SKM-1 treated with dmso at 0.1 percent for 144 hours (cell line): ENCODE results near the gene SLC1A2.
A peak's percentile ranks its signal among the peaks of the same experiment; 100 is the strongest.

Experiments used
- DNase-seq: peaks from one replicate; lab custom pipeline; 2025; ENCODE audit not compliant: unreplicated experiment; lab: John Stamatoyannopoulos, UW

Gene SLC1A2

DNA sequence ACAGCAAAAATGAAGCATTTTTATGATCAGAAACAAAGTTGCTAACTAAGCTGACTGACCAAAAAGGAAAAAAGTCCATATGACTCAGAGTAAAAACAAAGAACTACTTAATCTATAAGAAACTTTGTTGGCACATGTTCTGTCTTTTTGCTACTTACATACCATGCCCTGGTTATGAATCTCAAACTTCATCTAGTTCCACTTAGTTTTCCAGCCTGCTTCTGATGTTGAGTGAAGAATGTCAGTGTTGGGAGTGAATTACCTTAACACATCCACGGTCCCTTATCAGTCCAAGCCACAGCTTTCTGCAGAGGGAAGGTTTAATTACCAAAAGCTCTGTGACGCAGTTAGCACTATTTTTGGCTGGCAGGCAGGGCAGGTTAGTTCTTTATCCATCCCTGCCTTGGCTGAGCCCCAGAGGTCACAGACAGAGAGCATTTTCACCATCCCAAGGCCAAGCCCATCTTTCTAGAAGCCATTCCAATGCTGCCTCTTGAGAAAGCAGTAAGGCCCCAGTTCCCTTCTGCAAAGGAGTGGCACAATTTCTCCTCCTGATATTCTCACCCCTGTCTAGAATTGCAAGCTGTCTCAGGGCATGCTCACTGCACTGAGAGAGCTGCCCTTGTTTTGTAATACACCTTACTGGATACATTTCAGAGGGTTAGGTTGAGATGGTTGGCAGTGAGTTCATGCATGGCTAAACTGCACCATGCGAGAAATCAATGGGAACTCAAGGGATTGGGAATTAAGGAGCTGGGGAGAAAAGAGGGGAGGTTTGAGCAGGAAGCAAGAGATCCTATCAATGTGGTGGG is 67.1 kb downstream of the SLC1A2 start:
- DNase-seq, result no peak

DNA sequence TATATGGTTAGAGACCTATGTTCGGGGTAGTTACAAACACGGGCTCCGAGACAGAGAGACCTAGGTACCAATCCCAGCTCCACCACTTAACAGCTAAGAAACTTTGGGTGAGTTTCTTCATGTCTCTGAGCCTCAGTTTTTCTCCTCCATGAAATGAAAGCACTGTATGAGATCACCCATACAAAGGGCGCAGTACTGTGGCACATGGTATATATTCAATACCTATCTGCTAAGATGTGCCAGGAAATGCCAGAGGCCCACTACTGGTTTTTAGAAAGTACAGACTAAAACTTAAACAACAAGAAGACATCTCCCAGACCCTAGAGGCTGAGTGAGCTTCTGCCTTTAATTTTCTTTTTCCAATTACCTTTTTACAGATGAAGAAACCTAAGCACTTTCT is 69.5 kb downstream of the SLC1A2 start:
- no peak for DNase-seq

DNA sequence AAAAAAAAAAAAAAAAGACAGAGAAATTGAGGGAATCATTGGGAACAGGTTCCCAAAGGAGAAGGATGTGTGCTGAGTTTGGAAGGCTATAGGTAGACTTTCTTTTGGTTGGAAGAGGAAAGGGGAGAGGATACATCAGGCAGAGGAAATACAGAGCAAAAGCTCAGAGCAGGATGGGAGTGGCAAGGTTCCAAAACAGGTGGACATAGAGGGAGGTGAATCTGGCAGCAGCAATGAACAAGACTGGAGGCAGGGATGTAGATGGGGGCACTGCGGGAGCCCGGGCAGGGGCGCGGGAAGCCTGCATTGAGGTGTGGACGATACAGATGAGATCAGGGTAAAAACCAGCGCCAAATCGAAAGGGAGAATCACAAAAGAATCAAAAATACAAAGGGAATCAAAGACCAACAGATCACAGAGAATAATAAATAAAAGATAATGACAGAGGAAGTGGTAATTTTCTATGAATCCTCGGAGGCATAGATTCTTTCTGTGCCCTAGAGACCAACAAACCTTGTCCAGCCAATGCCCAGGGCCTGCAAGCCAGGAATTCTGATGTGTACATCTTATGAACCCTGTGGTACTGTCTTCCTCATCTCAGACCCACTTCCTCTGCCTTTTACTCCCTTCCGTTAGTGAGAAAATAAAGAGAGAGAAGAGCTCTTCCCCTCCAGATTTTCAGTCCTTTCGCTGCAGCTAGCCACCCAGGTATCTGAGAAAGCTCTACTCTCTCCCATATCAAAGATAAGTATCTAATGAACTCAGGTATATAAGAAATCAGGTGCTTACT is 70.3 kb downstream of the SLC1A2 start:
- DNase-seq, result no peak

DNA sequence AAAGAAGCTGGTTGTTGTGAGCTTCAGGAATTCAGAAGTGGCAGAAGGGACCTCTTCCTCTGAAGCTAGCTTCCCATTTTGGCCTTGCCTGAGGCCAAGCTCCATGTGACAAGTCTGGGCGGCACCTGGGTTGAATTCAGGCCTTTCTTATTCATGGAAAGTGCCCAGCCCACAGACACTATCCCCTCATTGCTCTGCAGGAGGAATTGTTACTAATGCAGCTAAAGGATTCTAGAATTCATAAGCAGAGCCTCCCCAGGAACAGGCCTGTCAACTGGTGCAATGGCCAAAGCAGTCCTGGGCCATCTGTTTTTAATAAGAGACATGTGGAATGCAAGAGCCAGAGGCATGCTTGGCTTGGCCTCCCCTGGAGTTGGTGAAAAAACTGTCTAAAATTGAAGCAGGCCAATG is 71.4 kb downstream of the SLC1A2 start:
- DNase-seq, result no peak

DNA sequence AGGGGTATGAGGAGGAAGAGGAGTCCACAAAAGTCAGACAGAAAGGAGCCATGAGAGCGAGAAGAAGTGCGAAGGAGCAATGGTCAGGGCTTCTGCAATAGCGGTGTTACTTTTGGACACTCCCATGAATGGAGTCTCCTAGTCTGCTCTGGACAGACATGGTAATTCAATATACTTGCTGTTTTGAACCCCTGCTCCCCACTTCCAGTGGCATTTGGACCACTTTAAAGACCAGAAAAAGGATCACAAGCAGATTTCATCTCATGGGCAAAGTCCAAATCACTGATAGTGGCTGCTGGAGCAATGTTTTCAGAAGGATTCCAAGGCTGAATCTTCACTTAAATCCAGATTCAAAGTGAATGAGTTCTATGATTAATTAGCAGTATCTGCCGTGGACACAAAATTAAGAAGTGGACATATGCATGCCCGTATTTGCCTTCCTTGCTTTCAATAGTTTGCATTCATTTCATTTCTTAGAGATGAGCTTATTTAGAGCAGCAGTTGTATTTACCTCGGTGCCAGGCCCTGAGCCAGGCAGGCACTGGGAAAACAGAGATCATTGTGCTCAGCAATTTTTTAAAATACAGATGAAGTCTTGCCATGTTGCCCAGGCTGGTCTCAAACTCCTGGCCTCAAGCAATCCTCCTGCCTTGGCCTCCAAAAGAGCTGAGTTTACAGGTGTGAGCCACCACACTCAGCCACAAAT is 72.0 kb downstream of the SLC1A2 start:
- DNase-seq, result no peak

DNA sequence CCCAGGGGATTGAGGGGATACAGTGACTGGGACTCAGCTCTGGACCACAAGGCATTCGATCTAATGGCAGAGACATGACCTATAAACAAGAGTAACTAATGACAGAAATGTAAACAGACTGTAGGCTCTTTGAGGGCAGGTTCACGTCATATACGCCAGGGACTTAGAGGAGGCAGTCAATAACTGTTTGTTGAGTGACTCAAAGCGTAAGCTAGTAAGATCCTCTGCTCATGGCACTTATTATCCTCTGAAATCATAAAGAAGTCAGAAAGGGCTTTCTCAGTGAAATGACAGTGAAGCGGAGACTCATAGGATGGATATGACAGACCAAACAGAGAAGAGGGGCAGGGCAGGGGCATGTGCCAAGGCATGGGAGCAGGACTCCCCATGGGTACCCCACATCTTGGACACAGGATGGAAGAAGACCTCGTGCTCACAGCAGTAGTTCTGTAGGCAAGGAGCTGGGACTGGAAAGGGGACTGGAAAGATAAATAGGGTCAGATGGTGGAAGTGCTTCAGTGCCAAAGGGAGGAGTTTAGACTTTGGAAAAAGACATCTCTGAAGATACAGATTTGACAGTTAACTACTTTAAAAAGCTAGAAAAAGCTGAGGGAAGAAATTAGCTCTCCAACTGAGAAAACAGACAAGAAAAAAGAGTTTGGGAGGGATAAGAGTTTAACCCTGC is 72.7 kb downstream of the SLC1A2 start:
- DNase-seq, result no peak

DNA sequence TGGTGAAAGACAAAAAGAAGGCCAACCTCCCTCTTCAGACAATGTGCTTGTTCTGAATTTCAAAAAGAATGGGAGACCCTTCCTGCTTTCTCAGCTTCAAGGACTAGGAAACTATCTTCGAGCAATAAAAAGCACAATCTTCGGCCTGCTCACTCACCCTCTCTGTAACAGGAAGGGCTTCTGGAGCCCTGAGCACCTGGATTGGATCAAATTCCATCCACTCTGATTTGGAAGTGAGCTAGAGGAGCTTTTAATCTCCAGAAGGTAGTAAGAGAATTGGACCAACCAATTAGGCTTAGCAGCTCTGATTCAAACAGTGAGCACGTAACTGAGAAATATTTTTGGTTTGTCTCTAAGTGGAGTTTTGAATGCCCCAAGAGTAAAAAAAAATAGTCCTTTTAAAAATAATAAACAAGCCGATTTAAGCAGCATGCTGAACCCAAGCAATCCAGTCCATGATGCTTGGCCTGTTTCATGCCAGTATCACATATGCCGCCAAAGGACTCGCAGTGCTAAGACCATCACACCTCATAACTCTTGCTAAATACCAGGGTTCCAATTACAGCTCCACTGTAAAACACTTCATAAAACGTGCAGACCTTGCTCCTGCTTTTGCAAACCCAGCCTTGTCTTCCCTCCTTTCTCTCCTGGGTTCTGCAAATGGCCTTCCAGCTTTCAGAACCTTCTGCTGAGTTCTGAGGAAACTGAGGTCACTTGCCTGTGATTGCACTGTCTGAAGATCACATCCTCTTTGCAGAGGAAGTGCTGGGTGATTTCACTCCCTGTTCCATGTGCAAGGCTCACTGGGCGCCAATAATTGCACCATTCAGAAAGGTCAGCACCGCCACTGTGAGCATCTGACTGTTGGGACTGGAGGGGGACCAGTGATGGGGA is 74.4 kb downstream of the SLC1A2 start:
- DNase-seq, result peak; percentile 68

DNA sequence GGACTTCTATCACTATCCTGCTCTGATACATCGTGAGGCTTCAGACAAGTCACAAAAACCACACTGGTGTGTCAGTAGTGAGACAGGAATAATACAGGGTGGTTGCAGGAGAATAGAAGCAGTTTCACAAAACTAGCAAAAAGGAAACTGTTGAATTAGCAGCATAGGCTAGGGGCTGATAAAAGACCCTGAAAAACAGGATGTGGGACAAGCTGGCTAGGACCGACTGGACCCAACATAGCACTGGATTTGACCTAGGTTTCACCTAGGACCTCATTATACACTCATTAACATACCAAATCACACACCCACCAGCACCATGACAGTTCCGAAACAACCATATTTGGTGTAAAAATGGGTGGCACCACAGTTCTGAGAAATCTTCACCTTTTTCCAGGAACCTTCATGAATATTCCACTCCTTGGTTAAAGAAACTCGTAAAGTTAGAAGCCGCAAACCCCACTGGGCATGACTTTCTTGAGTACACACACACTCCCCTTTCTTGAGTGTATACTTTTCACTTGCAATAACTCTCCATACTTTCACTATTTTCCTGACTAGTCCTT is 76.2 kb downstream of the SLC1A2 start:
- no peak for DNase-seq

DNA sequence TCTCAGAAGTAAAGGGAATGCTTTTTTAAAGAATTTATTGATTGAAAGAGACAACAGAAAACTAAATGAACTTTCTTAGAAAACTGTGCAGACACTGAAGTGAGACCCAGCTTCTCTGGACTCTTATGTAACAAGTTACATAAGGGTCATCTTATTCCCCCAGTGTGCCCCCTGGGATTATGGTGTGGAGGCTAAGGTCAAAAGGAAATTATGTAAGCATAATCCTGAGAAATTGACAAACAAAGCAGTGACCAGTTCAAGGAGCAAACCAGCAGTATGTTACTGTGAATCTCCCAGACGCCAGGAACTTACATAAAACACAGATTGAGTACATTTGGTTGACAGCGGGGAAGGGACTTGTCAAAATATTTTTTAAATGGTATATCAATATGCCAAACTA is 78.6 kb downstream of the SLC1A2 start:
- no peak for DNase-seq

DNA sequence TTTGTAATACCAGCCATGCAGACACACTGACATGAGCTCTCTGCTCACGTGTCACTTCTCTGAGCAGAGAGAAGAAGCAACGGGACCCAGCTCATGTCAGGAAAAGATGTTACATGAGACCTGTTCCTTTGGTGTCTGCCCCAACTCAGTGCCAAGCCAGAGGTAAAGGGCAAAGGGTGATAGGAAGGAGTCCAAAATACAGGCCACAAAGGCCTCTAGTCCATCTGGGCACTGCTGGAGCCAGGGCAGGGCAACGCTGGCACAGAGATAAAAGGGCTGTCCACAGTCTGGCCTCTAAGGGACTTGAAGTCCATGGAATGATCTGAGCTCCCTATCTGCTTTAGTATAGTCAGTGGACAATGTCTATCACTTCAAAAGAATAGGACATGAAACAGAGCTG is 79.3 kb downstream of the SLC1A2 start:
- no peak for DNase-seq

DNA sequence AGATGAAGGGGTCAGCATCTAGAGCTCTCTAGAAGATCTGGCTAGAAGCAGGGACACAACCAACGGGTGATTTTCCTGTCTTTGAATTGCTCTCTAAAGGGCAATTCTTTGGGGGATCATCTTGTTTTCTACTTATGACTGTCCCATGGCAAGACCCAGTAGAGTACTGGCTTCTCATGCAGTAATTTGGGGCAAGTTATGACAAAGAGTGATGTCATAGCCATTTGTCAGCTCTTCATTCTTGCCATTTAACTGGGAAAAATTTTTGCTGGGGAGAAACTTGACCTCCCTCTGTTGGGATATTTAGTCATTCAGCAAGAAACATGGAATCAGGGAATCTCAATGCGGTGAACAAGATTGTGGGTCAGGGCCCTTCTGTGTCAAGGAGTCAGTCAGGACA is 80.4 kb downstream of the SLC1A2 start:
- DNase-seq, result no peak

DNA sequence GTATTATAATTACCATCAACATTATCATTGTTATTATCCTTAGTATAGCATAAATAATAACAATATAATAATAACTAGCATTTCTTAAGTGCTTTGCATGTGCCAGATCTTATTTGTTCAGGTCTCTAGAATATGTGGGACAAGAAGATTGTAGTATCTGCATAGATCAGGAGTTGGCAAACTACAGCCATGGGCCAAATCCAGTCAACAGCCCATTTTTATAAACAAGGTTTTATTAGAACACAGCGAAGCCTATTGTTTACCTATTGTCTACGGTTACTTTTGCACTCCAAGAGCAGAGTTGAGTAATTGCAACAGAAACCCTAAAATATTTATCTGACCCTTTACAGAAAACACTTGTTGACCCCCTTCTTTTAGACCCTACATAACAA is 81.4 kb downstream of the SLC1A2 start:
- DNase-seq, result no peak

DNA sequence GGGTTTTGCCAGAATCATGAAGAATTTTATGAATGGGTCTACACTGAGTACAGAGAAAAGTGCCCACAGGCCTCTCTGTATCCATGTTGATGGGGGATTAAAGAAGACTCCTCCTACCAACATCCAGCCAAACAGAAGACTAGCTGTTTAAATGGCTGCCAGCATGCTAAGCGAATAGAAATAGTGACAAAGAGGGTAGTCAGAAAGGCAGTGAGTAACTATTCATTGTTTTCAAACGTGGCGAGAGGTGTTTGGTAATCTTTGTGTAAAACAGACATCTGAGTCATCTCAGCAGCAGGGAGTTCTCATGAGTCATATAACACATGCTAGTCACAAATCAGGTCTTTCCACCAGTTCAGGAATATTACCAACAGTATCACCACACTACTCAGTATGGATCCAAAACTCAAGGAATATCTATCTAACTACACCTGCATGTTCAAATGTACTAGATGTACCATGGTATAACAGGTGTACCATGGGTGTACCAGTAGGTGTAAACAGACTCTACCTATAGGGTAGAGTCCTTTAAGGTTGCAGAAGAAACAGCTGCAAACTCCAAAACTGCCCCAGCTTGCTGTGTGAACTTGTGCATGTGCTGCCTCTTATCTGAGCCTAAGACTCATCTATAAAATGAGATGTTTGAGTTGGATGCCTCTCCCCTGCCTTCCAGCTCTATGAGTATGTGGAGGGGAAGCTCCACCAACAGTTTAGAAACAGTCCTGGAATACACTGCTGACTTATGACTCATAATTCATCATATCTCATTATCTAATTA is 82.0 kb downstream of the SLC1A2 start:
- DNase-seq, result no peak

DNA sequence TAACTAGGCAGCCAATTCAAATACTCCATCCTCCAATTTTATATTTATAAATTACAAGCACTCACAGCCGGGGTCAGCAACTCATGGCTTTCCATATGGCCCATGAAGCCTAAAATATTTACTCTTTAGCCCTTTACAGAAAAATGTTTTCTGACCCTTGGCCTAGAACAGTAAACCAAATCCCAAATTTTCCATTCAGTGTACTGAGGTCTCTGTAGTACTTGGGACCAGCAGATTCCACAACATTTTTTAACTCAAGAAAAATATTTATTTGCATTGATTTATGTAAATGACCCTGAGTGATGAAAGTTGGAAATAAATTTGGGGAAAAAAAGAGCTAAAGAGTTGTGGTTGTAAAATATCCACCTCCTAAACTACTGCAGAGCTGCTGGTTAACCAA is 82.6 kb downstream of the SLC1A2 start:
- DNase-seq, result no peak

DNA sequence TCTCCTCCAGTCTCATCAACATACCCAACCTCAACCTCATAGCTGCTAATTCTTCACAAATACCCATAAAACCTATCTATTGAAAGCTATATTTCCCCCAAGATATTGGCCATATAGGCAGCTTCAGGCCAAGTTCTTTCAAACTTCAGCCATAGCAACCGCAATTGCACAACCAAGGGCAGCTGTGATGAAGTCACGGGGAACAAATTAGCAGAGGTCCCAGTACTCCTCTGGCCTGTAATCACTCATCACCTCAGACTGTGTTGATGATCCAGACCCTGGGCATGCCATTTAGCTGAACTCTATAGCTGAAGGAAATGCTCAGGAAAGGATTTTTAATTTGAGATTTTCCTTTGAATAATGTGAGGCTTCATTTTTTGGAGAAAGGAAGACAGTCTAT is 84.1 kb downstream of the SLC1A2 start:
- DNase-seq, result no peak

DNA sequence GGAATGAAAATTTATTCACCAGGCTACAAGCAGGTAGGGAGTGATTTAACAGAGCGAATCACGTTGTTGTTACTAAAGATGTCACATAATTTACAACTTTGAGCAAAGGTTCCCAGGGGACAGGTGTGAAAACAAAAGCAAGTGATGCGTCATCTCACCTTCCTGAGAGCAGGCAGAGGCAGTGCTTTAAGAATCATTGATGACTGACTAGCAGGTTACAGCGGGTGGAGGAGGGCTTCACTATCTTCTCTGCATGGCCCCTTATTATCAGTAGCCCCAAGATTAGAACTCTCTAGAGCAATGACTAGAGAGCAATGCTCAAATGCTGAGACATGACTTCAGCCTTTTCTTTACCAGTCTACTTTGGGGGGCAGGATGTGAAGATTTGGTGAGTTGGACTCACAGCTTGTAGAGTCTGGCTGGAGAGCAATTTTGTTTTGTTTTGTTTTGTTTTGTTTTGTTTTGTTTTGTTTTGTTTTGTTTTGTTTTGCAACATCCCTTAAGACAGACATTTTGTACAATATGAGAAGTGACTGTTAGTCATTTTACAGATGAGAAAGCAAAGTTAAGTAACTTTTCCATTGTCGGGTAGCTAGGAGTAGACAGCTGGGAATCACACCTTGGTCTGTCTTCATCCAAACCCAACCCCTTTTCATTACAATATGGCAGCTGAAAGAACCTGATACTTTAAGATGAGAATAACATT is 84.8 kb downstream of the SLC1A2 start:
- no peak for DNase-seq

DNA sequence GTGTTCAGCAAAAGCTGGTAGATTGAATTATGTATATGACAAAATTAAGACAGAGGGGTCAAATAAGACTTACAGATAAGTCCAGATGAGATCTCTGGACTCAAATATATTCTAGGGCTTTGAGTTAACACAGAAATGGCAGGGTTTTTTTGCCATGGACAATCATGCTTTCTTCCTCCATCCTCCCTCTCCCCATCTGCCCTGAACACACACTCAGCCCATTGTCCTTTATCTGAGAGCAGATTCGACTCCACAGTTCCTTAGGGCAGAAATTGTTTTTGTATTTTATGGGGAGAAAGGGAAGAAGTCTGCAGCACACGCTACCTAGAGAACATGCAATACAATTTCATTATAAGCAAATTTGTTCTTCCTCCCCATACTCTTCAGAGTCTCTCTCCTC is 86.8 kb downstream of the SLC1A2 start:
- no peak for DNase-seq

DNA sequence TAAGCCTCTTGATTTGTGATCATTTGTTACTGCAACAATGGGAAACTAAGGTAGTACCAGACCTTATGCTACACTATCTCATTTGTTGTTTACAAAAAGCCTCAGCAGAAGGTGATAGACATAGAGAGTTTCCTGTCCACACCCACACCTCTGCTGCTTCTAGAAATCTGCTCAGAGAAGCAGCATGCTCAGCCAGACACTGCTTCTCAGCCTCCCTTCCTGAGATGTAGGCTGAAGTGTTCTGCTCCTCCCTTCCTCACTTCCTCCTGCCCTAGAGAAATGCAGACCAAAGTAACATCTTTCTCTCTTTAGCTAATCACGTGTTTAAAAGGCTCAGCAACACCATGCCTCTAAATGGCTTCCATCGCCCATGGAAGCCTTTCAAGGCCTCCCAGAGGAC is 88.4 kb downstream of the SLC1A2 start:
- DNase-seq, result no peak
